HL-60 (cell line): ENCODE results near the gene LHFPL6.

ENCODE experiments used
- CTCF ChIP-seq: IDR thresholded peaks from one replicate; pipeline ENCODE4 v1.5.1; 2011; ENCODE audit warnings: low read length, control low read depth, inconsistent platforms; ENCODE audit not compliant: insufficient read depth
- SPI1 ChIP-seq: IDR thresholded peaks from 2 replicates; pipeline ENCODE4 v1.6.1; 2012; ENCODE audit warnings: low read depth, mild to moderate bottlenecking, borderline replicate concordance

- TF ChIP-seq SPI1 (no peak), CTCF (no peak)
Observed at GRCh38 chr13:39364947-39365468, 238.0 kb downstream of the LHFPL6 start.
